ENCODE data around the gene MED13L. TPM values are rescaled to one million over a fixed set of nuclear protein-coding genes. Genes with fewer than 3 reads are reported as not detected.

Gene MED13L
- total RNA-seq, 1 experiment from 2014 or later = 32.1 TPM

- no peak for DNase-seq (ENCODE audit: extremely low read depth, low read depth)
These were observed 3.2 kb upstream of the MED13L start for GRCh38 chr12:116280595-116281290.

- no peak for DNase-seq (ENCODE audit: extremely low read depth, low read depth)
These were observed 1.2 kb upstream of the MED13L start for GRCh38 chr12:116278667-116279066.

- no peak for DNase-seq (ENCODE audit: extremely low read depth, low read depth)
These were observed 760 bp upstream of the MED13L start for GRCh38 chr12:116278279-116278626.

DNA sequence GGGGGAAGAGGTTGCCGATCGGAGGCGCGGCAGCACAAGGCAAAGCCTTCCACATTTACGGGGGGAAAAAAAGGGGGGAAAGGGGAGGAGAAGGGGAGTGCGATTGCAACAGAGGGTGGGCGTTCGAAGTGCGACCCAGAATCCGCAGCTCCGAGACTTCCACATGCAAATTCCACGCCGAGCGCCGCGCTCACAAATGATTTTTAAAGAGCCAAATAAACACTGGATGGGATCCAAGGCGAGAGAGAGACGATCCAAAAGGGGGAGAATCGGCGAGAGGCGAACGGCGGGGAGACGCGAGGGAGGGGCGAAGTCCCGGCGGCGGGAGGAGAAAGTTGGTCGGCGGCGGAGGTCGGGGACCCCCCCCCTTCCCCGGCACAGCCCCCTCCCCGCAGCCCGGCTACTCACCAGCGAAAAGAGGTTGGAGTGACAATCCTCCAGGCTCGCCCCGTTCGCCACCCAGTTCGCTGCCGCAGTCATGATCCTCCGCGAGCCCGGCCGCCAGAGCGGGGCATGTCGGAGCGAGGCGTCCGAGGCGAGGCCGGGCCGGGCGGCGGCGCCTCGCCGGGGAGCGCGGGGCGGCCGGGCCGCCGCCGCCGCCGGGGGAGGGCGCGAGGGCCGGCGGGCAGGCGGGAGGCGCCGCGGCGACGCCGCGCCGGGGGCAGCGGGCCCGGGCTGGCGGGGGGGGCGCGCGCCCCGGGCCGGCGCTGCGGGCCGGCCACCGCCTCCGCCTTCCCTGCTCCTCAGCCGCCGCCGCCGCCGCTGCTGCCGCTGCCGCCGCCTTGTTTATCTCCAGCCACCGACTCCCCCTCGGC is 634 bp downstream of the MED13L start:
- peak; percentile 46 for DNase-seq (ENCODE audit: extremely low read depth, low read depth)

GRCh38 chr12:116274551-116275375 is 2.7 kb downstream of the MED13L start:
- DNase-seq (ENCODE audit: extremely low read depth, low read depth) = no peak

DNA sequence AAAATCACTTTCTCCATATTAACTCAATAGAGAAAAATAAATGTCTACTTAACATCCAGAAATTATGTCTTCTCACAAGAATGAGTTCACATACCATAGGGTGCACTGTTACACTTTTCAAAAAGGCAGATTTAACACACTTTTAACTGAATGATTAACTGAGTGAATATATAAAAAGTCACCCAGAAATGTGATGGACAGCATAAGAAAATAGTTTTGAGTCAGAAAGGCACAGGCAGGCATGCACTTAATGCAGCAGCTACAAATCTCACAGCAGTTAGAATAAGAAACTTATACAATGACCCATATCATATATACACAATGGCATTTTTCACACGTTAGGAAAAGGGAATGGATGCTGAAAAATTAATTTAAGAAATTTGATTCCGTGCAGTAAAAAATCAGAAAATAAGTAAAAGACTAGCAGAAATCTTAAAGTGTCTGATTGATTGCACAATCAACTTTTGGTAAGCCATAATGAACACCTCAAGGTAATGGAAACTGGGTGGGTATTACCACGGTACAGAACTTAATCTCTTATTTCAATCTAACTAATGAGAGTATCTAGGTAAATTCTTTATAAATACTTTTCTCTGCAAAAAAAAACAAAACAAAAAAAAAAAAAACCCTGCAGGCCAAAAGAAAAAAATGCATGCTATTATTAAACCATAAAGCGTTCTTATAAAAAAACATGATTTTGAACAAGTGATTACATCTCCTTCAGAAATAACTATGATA is 3.5 kb downstream of the MED13L start:
- DNase-seq (ENCODE audit: extremely low read depth, low read depth) = no peak

- DNase-seq (ENCODE audit: extremely low read depth, low read depth) = no peak
These were observed 9.5 kb downstream of the MED13L start for GRCh38 chr12:116267948-116268347.

- no peak for DNase-seq (ENCODE audit: extremely low read depth, low read depth)
These were observed 10.7 kb downstream of the MED13L start for GRCh38 chr12:116266631-116267349.

DNA sequence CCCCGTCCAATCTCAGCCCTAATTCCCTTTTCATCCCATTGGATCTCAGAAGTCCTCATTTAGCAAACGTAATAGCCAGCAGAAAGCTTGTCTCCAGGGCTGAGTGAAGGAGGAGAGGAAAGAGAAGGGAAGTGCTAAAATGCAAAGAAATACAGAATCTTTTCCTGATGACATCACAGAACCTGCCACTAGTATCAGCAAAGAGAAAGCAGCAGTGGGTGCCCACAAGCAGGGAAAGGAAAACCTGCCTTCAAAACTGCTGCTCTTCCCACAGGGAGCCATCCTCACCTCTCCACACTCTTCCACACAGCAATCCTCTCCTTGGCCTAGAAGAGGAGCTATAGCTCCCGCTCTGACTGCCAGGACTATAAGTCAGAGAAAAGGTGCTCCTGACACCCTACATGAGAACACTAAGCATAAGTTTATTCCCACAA is 11.3 kb downstream of the MED13L start:
- no peak for DNase-seq (ENCODE audit: extremely low read depth, low read depth)

DNA sequence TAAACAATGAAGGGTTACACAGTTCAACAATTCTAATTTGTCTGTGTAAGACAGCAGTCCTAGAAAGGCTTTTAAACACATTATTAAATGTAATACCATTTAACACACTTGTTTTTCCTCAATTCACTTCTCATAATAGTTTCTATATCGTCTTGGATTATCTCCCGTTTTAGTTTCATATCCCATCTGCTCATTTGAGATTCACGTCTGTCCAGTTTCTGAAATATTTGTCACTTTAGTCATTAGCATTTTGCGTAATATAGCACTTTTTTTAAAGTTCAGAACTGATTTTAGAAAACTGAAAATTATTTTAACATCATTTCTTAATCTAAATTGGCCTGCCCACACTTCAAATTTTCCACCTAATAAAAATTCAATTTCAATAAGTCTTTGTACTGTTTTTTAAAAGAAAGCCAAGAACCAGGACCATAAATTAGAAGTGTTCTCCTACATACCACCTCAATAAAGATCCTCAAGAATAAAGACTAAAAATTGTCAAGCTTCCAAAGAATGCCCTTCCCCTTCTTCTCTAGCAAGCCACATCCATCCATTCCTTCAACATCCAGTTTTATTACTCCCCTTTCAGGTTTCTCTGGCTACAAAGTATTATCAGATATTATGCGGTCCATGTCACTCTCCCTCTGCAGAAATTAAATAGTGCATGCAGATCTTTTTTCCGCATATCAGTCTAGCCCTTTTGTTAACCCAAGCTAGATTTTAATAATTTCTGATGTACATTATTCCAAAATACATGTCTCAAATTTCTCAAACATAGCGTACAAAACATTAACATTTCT is 11.9 kb downstream of the MED13L start:
- DNase-seq (ENCODE audit: extremely low read depth, low read depth) = no peak

DNA sequence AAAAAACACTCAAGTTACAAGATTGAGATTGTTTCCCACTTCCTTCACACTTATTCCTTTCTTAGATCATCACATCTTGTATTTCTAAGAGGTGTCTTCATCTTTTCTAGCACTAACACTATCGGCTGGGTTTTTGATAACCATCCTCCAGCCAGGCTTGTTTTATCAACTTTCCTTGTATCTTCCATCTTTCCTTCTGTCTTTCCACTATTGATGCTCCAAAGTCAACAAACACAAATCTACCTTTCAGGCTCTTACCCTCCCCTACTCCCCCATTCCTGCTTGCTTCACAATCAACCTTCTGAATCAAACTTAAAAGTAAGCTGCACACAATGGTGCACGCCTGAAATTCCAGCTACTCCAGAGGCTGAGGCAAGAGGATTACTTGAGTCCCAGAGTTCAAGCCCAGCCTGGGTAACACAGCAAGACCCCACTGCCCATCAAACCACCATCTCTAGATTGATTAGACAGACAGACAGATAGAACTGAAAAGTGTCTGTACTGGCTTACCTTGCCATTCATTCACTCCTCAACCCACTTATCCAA is 12.9 kb downstream of the MED13L start:
- DNase-seq (ENCODE audit: extremely low read depth, low read depth) = no peak

- no peak for DNase-seq (ENCODE audit: extremely low read depth, low read depth)
These were observed 13.6 kb downstream of the MED13L start for GRCh38 chr12:116263844-116264243.

DNA sequence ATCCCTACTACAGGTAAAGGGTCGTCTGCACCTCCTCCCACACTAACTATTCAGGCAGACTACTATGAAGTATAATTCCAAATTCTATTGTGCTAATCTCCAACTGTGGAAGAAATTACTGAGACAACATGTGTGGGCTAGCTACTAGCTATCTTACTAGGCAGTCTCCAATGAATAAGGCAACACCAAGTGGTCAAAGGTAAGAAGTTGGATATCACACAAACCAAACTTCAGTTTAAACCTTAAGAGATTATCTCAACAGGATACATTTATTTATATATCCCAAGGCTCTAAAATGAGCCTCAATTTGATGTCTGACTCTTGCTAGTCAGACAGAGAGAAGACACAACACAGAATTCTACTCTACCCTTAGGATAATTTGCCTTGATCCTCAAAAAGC is 14.1 kb downstream of the MED13L start:
- no peak for DNase-seq (ENCODE audit: extremely low read depth, low read depth)

GRCh38 chr12:116262741-116263140 is 14.8 kb downstream of the MED13L start:
- no peak for DNase-seq (ENCODE audit: extremely low read depth, low read depth)

DNA sequence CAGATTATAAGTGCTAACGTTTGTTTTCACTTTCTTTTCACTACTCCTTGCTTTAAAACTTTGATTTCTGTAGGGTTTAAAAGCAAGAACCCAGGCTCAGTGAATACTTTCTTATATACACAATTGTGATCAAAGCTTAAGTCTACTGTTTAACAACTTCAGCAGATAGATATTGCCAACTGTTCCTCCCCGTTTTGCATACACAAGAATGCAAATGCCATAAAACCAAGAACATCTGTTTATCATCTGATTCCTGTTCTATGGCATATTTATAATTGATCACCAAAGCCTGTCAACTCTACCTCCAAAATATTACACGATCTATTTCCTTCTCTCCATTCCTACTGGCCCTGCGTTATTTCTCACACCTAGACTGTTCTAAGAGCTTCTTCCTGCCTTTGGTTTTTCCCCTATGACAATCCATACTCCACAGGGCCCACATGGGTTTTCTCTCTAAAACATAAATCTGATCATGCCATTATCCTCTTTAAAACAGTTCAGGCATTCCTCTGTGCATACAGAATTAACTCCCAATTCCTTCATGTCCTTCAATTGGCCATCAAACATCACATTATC is 15.9 kb downstream of the MED13L start:
- no peak for DNase-seq (ENCODE audit: extremely low read depth, low read depth)

GRCh38 chr12:116259800-116260577 is 17.5 kb downstream of the MED13L start:
- no peak for DNase-seq (ENCODE audit: extremely low read depth, low read depth)

GRCh38 chr12:116257826-116258225 is 19.7 kb downstream of the MED13L start:
- no peak for DNase-seq (ENCODE audit: extremely low read depth, low read depth)

DNA sequence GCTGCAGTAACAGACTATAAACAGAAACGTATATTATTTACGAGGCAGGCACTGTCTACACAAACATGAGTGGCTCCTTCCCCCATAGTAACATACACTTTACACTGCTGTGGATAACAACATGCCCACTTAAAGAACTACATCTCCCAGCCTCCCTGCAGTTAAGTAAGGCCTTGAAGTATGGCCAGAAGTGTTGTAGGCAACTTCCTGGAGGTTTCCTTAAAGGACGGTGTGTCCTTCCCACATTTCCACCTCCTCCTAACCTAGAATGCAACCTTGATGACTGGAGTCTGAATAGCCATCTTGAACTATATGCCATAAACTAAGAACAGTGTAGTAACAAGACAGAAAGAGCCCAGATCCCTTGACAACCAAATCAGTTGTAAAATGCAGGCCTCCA is 20.3 kb downstream of the MED13L start:
- no peak for DNase-seq (ENCODE audit: extremely low read depth, low read depth)
